PC-9 (cell line): ENCODE data around the gene TNXB. TPM values are rescaled to one million over a fixed set of nuclear protein-coding genes. Genes with fewer than 3 reads are reported as not detected.
A peak's percentile ranks its signal among the peaks of the same experiment; 100 is the strongest.

Experiments used
- BruUV-seq: library from RNA; stranded (reverse); fragments of 400-500 nt; replicated peaks from 2 replicates; lab custom pipeline; 2021; lab: Mats Ljungman, UMichigan
- CTCF ChIA-PET: fragments of 300-600 bp; sonication (Branson Sonifier 250); formaldehyde crosslinking; loops from one replicate; lab custom pipeline; 2022; ENCODE audit warnings: antibody characterized with exemption; lab: Charles Lee
- POLR2A ChIA-PET: fragments of 300-600 bp; sonication (Branson Sonifier 250); formaldehyde crosslinking; loops from one replicate; lab custom pipeline; 2022; ENCODE audit warnings: antibody characterized with exemption; ENCODE audit not compliant: unreplicated experiment; lab: Charles Lee
- DNase-seq, 2 experiments: peaks; one replicate each; pipeline versions ENCODE4 v3.0.0 to v3.0.0-alpha.2; 2015 to 2022; ENCODE audit warnings: mixed read lengths in 1 of 2
- H2AFZ ChIP-seq: fragments of 200-600 bp; sonication (generic); 2 replicates; pipeline ENCODE4 v1.8.1; 2017; ENCODE audit warnings: antibody characterized with exemption
- H3F3A ChIP-seq: fragments of 200-600 bp; sonication (generic); 2 replicates; pipeline ENCODE4 v1.8.1; 2017; ENCODE audit warnings: antibody characterized with exemption, mild to moderate bottlenecking, low read depth; ENCODE audit not compliant: insufficient read depth
- H3K27ac ChIP-seq: fragments of 200-600 bp; sonication (generic); 2 replicates; pipeline ENCODE4 v1.6.1; 2016; ENCODE audit warnings: mixed run types
- H3K27me3 ChIP-seq: fragments of 200-600 bp; sonication (generic); 2 replicates; pipeline ENCODE4 v1.6.1; 2016; ENCODE audit warnings: low read depth, mixed run types; ENCODE audit not compliant: insufficient read depth
- H3K36me3 ChIP-seq: fragments of 200-600 bp; sonication (generic); 2 replicates; pipeline ENCODE4 v1.6.1; 2016; ENCODE audit warnings: low read depth, mixed run types
- H3K4me1 ChIP-seq: fragments of 200-600 bp; sonication (generic); replicated peaks from 2 replicates; pipeline ENCODE4 v1.6.1; 2016; ENCODE audit warnings: mixed run types; ENCODE audit not compliant: insufficient read depth
- H3K4me2 ChIP-seq: fragments of 200-600 bp; sonication (generic); 2 replicates; pipeline ENCODE4 v1.6.1; 2017; ENCODE audit warnings: mixed run types
- H3K4me3 ChIP-seq: fragments of 200-600 bp; sonication (generic); 2 replicates; pipeline ENCODE4 v1.6.1; 2016; ENCODE audit warnings: mixed run types
- H3K79me2 ChIP-seq: fragments of 200-600 bp; sonication (generic); 2 replicates; pipeline ENCODE4 v1.6.1; 2017; ENCODE audit warnings: low read depth, mixed run types
- H3K9me2 ChIP-seq: fragments of 200-600 bp; sonication (generic); 2 replicates; pipeline ENCODE4 v1.8.1; 2017; ENCODE audit warnings: mild to moderate bottlenecking; ENCODE audit not compliant: insufficient read depth
- H3K9me3 ChIP-seq: fragments of 200-600 bp; sonication (generic); 2 replicates; pipeline ENCODE4 v1.8.1; 2016; ENCODE audit warnings: low read depth; ENCODE audit not compliant: insufficient read depth
- H4K20me1 ChIP-seq: fragments of 200-600 bp; sonication (generic); 2 replicates; pipeline ENCODE4 v1.8.1; 2017; ENCODE audit not compliant: insufficient read depth
- EZH2 ChIP-seq: fragments of 200-600 bp; sonication (generic); IDR thresholded peaks from 2 replicates; pipeline ENCODE4 v1.8.0; 2017; ENCODE audit warnings: antibody characterized with exemption, low read depth
- intact Hi-C: fragments of 100-400 bp; cut with micrococcal nuclease; formaldehyde crosslinking; loops from one replicate; pipeline ENCODE4 v1.10.0; 2022; ENCODE audit not compliant: unreplicated experiment
- total RNA-seq: library from RNA; stranded (reverse); gene quantifications from 2 replicates; pipeline ENCODE4 v1.2.3, GENCODE V29; 2021
- TF ChIP-seq, protein P1 (sequence below): fragments of 200-600 bp; sonication (generic); conservative IDR thresholded peaks from 2 replicates; pipeline ENCODE4 v1.6.1; 2017; ENCODE audit warnings: mixed run types, antibody characterized with exemption, mild to moderate bottlenecking, moderate library complexity

TNXB gene
- total RNA-seq, 1 experiment from 2014 or later: 15.1 TPM

DNA sequence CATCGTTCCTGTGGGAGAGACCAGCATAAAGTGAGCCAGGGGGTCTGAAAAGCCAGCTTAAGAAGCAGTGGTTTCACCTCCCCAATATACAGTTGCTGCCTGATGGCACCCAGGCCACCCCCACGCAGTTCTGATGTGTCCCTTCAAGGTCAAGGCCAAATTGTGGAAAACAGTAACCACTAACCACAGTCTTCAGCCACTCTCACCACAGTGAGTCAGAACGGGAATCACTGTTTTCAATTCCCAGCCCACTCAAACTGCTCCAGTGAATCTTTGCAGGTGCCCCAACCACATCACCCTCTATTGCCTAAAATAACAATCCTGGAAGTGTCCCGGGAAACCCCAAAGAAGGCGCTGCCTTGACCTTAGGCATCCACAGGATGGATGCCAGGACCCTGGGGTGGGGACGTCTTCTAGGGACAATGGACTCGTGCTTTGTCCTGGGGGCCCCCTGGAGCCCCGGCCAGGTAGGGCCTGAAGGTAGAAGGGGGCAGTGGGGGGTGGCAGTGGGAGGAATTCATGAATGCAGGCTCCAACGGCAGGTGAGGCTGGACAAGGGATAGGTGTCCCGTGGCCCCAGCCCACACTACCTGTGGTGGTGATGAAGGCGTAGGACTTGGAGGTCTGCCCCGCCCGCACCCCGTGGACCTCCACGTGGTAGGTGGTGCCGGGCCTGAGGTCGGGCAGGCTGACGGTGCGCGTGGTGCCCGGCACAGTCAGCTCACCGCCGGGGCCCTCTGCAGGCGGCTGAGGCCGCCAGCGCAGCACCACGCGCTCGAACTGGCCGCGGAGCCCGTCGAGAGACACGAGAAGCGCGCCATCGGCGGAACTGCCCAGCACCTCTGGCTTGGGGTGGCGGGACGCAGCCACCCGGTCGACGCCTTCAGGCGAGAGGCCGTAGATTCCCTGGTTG lies 22.2 kb downstream of the TNXB start:
- H3K36me3 ChIP-seq: no peaks in the 10 kb centered on the region
- peaks cover 34% of the 10 kb centered on the region for H3F3A ChIP-seq
- POLR2A ChIA-PET: interaction anchor here (0.6 to 0.8 kb wide), 2 partner anchors 27 to 500 kb away, joined by 4 to 7 read pairs; no protein-coding TSS in a partner anchor
- BruUV-seq: no TSS peak
- TF ChIP-seq EZH2: no peak
- TF ChIP-seq, protein P1, sequence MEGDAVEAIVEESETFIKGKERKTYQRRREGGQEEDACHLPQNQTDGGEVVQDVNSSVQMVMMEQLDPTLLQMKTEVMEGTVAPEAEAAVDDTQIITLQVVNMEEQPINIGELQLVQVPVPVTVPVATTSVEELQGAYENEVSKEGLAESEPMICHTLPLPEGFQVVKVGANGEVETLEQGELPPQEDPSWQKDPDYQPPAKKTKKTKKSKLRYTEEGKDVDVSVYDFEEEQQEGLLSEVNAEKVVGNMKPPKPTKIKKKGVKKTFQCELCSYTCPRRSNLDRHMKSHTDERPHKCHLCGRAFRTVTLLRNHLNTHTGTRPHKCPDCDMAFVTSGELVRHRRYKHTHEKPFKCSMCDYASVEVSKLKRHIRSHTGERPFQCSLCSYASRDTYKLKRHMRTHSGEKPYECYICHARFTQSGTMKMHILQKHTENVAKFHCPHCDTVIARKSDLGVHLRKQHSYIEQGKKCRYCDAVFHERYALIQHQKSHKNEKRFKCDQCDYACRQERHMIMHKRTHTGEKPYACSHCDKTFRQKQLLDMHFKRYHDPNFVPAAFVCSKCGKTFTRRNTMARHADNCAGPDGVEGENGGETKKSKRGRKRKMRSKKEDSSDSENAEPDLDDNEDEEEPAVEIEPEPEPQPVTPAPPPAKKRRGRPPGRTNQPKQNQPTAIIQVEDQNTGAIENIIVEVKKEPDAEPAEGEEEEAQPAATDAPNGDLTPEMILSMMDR: no peak
- H2AFZ ChIP-seq: no peak overlapping the region
- no peaks in the 10 kb centered on the region for H3K27me3 ChIP-seq
- H3K9me3 ChIP-seq: no peaks in the 10 kb centered on the region
- peak; percentile 31 to 43 for DNase-seq
- H3K27ac ChIP-seq: no peak overlapping the region
- H4K20me1 ChIP-seq: no peaks in the 10 kb centered on the region
- CTCF ChIA-PET: no interaction called here
- no peaks in the 10 kb centered on the region for H3K9me2 ChIP-seq
- intact Hi-C loops: loop anchor here (1.0 kb wide), 1 partner anchor 27 kb away; no protein-coding TSS in a partner anchor
- no peaks in the 10 kb centered on the region for H3K79me2 ChIP-seq
- peaks cover 57% of the 10 kb centered on the region for H3K4me1 ChIP-seq
- no peak overlapping the region for H3K4me3 ChIP-seq
- H3K4me2 ChIP-seq: peak overlapping the region; percentile 43

DNA sequence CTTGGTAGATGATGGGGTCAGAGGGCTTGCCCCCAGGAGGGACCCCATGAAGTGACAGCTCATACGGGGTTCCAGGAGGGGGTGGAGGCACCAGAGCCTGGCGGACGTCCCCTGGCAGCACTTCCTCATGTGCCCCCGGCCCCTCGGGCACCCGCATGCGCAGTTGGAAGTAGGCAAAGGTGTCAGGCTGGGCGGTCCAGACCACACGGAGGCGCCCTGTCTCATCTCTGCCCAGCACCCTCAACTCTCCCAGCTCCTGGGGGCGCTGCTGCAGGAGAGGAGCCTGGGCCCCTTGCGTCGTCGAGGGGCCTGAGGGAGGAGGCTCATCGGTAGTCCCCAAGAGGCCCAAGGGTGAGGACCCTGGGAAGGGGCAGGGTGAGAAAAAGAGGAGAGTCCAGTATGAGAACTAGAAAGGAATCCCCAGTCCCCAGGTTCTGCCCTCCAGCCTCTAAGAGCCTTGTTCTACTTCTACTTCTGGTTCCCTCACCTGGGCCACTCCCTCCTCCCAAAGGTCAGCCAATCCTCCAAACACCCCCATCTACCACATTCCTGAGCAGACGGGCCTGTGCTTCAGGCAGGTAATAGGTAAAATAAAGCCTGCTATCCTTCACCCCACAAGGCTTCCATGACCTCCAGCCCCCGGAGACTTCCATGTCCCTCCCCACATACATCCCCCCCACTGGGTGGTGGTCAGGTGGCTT lies 23.2 kb downstream of the TNXB start:
- H3K27me3 ChIP-seq: no peaks in the 10 kb centered on the region
- no peaks in the 10 kb centered on the region for H3K79me2 ChIP-seq
- H3F3A ChIP-seq: peaks cover 34% of the 10 kb centered on the region
- no peak overlapping the region for H2AFZ ChIP-seq
- no peaks in the 10 kb centered on the region for H3K36me3 ChIP-seq
- H3K4me2 ChIP-seq: peak overlapping the region; percentile 43
- TF ChIP-seq, protein P1: no peak
- no peak for TF ChIP-seq EZH2
- H3K9me3 ChIP-seq: no peaks in the 10 kb centered on the region
- ChIA-PET CTCF (no interaction called here), POLR2A (no interaction called here)
- no peaks in the 10 kb centered on the region for H4K20me1 ChIP-seq
- H3K27ac ChIP-seq: no peak overlapping the region
- H3K4me1 ChIP-seq: peaks cover 67% of the 10 kb centered on the region
- intact Hi-C loops: no loop called here
- no peak overlapping the region for H3K4me3 ChIP-seq
- H3K9me2 ChIP-seq: no peaks in the 10 kb centered on the region
- BruUV-seq: TSS peak; percentile 28
- peak; percentile 49 to 56 for DNase-seq

DNA sequence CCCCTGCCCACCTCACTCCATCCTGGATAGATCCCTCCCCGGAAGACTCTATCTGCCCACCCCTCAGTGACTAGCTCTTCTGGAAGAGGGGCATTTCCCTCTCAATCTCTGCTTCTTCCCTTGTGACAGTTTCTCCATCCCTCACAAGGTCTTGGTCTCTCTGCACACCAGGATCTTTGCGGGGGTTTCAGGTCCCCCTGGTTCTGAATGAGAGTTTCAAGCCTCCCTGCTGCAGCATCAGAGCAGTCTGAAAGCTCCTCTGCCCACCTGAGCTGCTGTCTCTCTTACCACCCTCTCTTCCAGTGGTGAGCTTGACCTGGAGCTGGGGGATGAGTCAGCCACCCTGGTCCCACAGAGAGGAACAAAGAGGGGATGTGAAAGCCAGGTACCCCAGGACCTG lies 24.4 kb downstream of the TNXB start:
- TF ChIP-seq, protein P1: no peak
- TF ChIP-seq EZH2: no peak
- peaks cover 78% of the 10 kb centered on the region for H3K4me1 ChIP-seq
- H3F3A ChIP-seq: peaks cover 34% of the 10 kb centered on the region
- no peak overlapping the region for H3K4me3 ChIP-seq
- H3K9me2 ChIP-seq: no peaks in the 10 kb centered on the region
- no peaks in the 10 kb centered on the region for H3K9me3 ChIP-seq
- H3K27ac ChIP-seq: no peak overlapping the region
- DNase-seq: no peak
- H3K36me3 ChIP-seq: no peaks in the 10 kb centered on the region
- H4K20me1 ChIP-seq: no peaks in the 10 kb centered on the region
- intact Hi-C loops: no loop called here
- ChIA-PET CTCF (no interaction called here), POLR2A (no interaction called here)
- H3K79me2 ChIP-seq: no peaks in the 10 kb centered on the region
- no TSS peak for BruUV-seq
- no peak overlapping the region for H2AFZ ChIP-seq
- no peaks in the 10 kb centered on the region for H3K27me3 ChIP-seq
- H3K4me2 ChIP-seq: peak overlapping the region; percentile 16; the same call in 1 of the 2 replicates
